Neural cell (in vitro differentiated cells): ENCODE results near the gene SNRNP25. TPM values are rescaled to one million over a fixed set of nuclear protein-coding genes. Genes with fewer than 3 reads are reported as not detected.

Experiments used
- H2AFZ ChIP-seq: fragments of 200-600, 300-800 bp; sonication (generic), shearing (Covaris generic); 2 replicates; pipeline ENCODE4 v1.6.0; 2014; ENCODE audit warnings: low read depth, mild to moderate bottlenecking, antibody characterized with exemption, low read length, moderate library complexity
- H3F3A ChIP-seq: fragments of 200-600 bp; shearing (Covaris generic); 2 replicates; pipeline ENCODE4 v1.6.1; 2016; ENCODE audit warnings: mild to moderate bottlenecking, moderate library complexity, mixed read lengths, antibody characterized with exemption, low read length; ENCODE audit not compliant: insufficient read depth, poor library complexity, severe bottlenecking
- H3K27ac ChIP-seq: fragments of 200-600, 300-800 bp; sonication (generic), shearing (Covaris generic); 2 replicates; pipeline ENCODE4 v1.5.1; 2014; ENCODE audit warnings: mild to moderate bottlenecking, low read length, moderate library complexity
- H3K27me3 ChIP-seq: fragments of 300-800, 200-600 bp; sonication (generic), shearing (Covaris generic); 2 replicates; pipeline ENCODE4 v1.6.0; 2014; ENCODE audit warnings: mild to moderate bottlenecking, low read depth, low read length, moderate library complexity; ENCODE audit not compliant: insufficient read depth
- H3K36me3 ChIP-seq: fragments of 300-800, 200-600 bp; sonication (generic), shearing (Covaris generic); 2 replicates; pipeline ENCODE4 v1.5.1; 2014; ENCODE audit warnings: mild to moderate bottlenecking, antibody characterized with exemption, low read length, moderate library complexity; ENCODE audit not compliant: insufficient read depth
- H3K4me2 ChIP-seq: fragments of 300-800, 200-600 bp; sonication (generic), shearing (Covaris generic); 2 replicates; pipeline ENCODE4 v1.6.0; 2014; ENCODE audit warnings: mild to moderate bottlenecking, low read length
- H3K4me3 ChIP-seq: fragments of 300-800, 200-600 bp; sonication (generic), shearing (Covaris generic); 2 replicates; pipeline ENCODE4 v1.5.1; 2014; ENCODE audit warnings: mild to moderate bottlenecking, low read length, moderate library complexity
- H3K79me2 ChIP-seq: fragments of 200-600 bp; shearing (Covaris generic); replicated peaks from 2 replicates; pipeline ENCODE4 v1.6.0; 2014; ENCODE audit warnings: mild to moderate bottlenecking, low read length, moderate library complexity; ENCODE audit not compliant: insufficient read depth
- H3K9ac ChIP-seq: fragments of 300-800, 200-600 bp; sonication (generic), shearing (Covaris generic); 2 replicates; pipeline ENCODE4 v1.6.1; 2016; ENCODE audit warnings: mild to moderate bottlenecking, low read length, mixed read lengths
- H3K9me2 ChIP-seq: fragments of 200-600 bp; shearing (Covaris generic); 2 replicates; pipeline ENCODE4 v1.6.1; 2016; ENCODE audit warnings: mild to moderate bottlenecking, low read length, mixed read lengths; ENCODE audit not compliant: insufficient read depth
- H3K9me3 ChIP-seq: fragments of 200-600, 300-800 bp; sonication (generic), shearing (Covaris generic); 2 replicates; pipeline ENCODE4 v1.6.1; 2016; ENCODE audit warnings: mild to moderate bottlenecking, mixed run types, low read length, moderate library complexity, mixed read lengths
- H4K20me1 ChIP-seq: fragments of 200-600 bp; shearing (Covaris generic); 2 replicates; pipeline ENCODE4 v1.6.1; 2016; ENCODE audit warnings: mild to moderate bottlenecking, mixed run types; ENCODE audit not compliant: insufficient read depth
- CTCF ChIP-seq: fragments of 450-650 bp; IDR thresholded peaks from 2 replicates; pipeline ENCODE4 v1.5.1; 2014; ENCODE audit warnings: antibody characterized with exemption, mild to moderate bottlenecking, moderate library complexity; ENCODE audit not compliant: poor library complexity, severe bottlenecking
- EP300 ChIP-seq: fragments of 450-650 bp; conservative IDR thresholded peaks from 2 replicates; pipeline ENCODE4 v1.6.1; 2014; ENCODE audit warnings: antibody characterized with exemption, mild to moderate bottlenecking, moderate library complexity; ENCODE audit not compliant: poor library complexity, severe bottlenecking
- EZH2 ChIP-seq: fragments of 200-600, 300-800 bp; shearing (Covaris generic), sonication (generic); IDR thresholded peaks from 2 replicates; pipeline ENCODE4 v1.6.1; 2014; ENCODE audit warnings: antibody characterized with exemption, low read length, borderline replicate concordance, mild to moderate bottlenecking; ENCODE audit not compliant: insufficient read depth, poor library complexity, severe bottlenecking
- MXI1 ChIP-seq: fragments of 450-650 bp; conservative IDR thresholded peaks from 2 replicates; pipeline ENCODE4 v1.6.1; 2014; ENCODE audit warnings: antibody characterized with exemption, mild to moderate bottlenecking; ENCODE audit not compliant: poor library complexity, severe bottlenecking
- POLR2AphosphoS5 ChIP-seq: IDR thresholded peaks from 2 replicates; pipeline ENCODE4 v1.6.1; 2012
- RAD21 ChIP-seq: fragments of 450-650 bp; conservative IDR thresholded peaks from 2 replicates; pipeline ENCODE4 v1.6.1; 2014; ENCODE audit warnings: antibody characterized with exemption, mild to moderate bottlenecking, moderate library complexity
- REST ChIP-seq: IDR thresholded peaks from 2 replicates; pipeline ENCODE4 v1.6.1; 2012; ENCODE audit warnings: borderline replicate concordance
- SMC3 ChIP-seq: fragments of 450-650 bp; conservative IDR thresholded peaks from 2 replicates; pipeline ENCODE4 v1.6.1; 2014; ENCODE audit warnings: antibody characterized with exemption, mild to moderate bottlenecking, moderate library complexity; ENCODE audit not compliant: poor library complexity
- TAF1 ChIP-seq: IDR thresholded peaks from 2 replicates; pipeline ENCODE4 v1.6.1; 2012; ENCODE audit warnings: low read depth
- polyA plus RNA-seq: library from polyadenylated mRNA; depleted of rRNA; stranded (reverse); fragments of >200 nt; gene quantifications from 2 replicates; pipeline ENCODE4 v1.2.3, GENCODE V29; 2014

Gene SNRNP25
- polyA plus RNA-seq, 1 donor from 2014 or later = 46.4 TPM

- H2AFZ ChIP-seq = no peak overlapping the region
- no peaks in the 10 kb centered on the region for H3K9me3 ChIP-seq
- no peaks in the 10 kb centered on the region for H3K27me3 ChIP-seq
- no peaks in the 10 kb centered on the region for H3K79me2 ChIP-seq
- no peak overlapping the region for H3K4me2 ChIP-seq
- H3K9ac ChIP-seq = no peak overlapping the region
- no peaks in the 10 kb centered on the region for H3K9me2 ChIP-seq
- no peaks in the 10 kb centered on the region for H3F3A ChIP-seq
- H3K4me3 ChIP-seq = no peak overlapping the region
- H3K27ac ChIP-seq = no peak overlapping the region
- TF ChIP-seq MXI1 = no peak
- TF ChIP-seq EZH2 = no peak
- no peak for TF ChIP-seq CTCF
- TF ChIP-seq RAD21 = no peak
- no peak for TF ChIP-seq TAF1
- H3K36me3 ChIP-seq = no peaks in the 10 kb centered on the region
- H4K20me1 ChIP-seq = no peaks in the 10 kb centered on the region
These were observed 39.1 kb downstream of the SNRNP25 start for GRCh38 chr16:92431-93339.

- Histone ChIP-seq H3K36me3 (no peaks in the 10 kb centered on the region), H3K27ac (no peak overlapping the region), H3K9me3 (no peaks in the 10 kb centered on the region), H3K4me2 (no peak overlapping the region), H3K9me2 (no peaks in the 10 kb centered on the region), H2AFZ (no peak overlapping the region), H4K20me1 (no peaks in the 10 kb centered on the region), H3K79me2 (no peaks in the 10 kb centered on the region), H3F3A (no peaks in the 10 kb centered on the region), H3K4me3 (no peak overlapping the region), H3K27me3 (no peaks in the 10 kb centered on the region), H3K9ac (no peak overlapping the region)
- TF ChIP-seq MXI1 (no peak), REST (no peak), EP300 (no peak), RAD21 (no peak), POLR2AphosphoS5 (no peak), SMC3 (no peak), CTCF (no peak), EZH2 (no peak), TAF1 (no peak)
These were observed 41.3 kb downstream of the SNRNP25 start for GRCh38 chr16:94918-95265.
